GM21737 (cell line): ENCODE measurements around the gene RCVRN.

ENCODE experiments used
- ATAC-seq: cut with Tn5 transposase; IDR thresholded peaks from one replicate; pipeline ENCODE4 v1.9.1; 2021; ENCODE audit warnings: mild to moderate bottlenecking, moderate library complexity; ENCODE audit not compliant: unreplicated experiment

Gene RCVRN

GRCh38 chr17:9899280-9900043 lies 5.6 kb downstream of the RCVRN start:
- no peak for ATAC-seq

DNA sequence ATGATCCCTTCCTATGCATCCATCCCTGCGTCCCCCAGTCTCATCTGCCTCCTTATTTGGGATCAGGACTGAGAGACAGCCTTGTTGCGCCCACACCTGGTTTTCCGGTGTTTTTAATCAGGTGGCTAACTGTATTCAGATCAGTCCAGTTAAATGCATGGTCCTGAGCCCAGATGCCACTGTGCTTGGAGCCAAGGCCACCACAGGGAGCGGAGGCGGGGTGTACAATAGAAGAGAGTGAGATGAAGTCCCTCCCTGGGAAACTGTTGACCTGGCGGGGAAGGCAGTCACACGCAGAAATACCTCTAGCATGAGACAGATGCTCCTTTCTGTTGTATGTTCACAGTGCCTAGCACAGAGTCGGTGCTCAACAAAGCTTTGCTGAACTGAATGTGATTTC lies 6.3 kb downstream of the RCVRN start:
- ATAC-seq = no peak

- ATAC-seq = no peak
Observed at GRCh38 chr17:9897372-9897968, 7.6 kb downstream of the RCVRN start.

DNA sequence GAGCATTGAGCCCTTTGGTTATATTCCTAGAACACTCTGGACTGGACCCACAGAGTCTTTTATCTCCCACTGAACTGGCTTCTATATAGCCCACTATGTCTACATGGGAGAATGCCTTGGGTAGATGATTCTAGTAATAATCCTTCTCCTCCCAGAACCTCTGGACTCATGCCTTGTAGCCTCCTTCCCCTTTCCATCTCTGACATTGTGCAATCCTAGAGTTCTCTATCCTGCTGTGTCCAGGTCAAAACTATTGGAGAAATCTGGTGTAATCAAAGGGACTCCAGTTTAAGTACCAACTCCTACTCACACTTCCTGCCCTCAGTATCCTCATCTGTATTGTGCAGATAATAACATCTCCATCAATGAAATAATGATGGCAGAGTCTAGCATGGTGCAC lies 9.1 kb downstream of the RCVRN start:
- no peak for ATAC-seq

GRCh38 chr17:9894231-9894630 lies 10.8 kb downstream of the RCVRN start:
- ATAC-seq = no peak

- ATAC-seq = no peak
Observed at GRCh38 chr17:9893411-9894012, 11.6 kb downstream of the RCVRN start.

DNA sequence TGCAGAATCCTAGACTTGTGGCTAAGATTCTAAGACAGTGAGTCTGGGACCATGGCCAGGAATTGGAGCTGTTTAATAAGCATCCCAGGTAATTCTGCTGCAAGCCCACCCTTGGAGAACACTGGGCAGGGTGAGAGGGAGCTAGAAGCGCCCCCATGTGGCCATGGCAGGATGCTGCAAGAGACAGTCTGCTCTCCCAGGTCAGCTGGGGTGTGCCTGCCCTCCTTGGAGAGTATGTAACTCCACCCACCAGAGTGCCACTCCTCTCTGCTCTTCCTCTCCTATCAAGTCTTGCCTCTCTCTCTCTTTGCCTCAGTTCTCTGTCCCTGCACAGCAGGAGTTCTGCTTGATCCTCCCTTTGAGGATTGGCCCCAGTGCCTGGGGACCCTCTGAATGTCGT lies 14.9 kb downstream of the RCVRN start:
- ATAC-seq = no peak

DNA sequence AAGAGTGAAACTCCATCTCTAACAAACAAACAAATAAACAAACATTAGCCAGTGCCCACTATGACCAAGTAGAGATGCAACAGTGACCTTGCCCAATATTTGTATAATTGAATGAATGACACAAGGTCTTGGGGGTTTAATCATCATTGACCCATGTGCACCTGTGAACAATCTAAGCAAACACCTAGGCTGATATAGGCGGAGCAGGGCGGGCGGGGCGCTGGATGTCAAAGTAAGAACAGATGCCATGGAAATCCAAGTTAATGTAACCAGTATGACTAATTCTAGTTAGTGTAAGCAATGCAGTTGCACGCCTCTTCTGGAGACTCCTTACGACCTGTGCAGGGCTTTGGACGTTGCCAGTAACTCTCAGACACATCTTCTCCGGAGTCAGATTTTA lies 17.6 kb downstream of the RCVRN start:
- ATAC-seq = no peak

GRCh38 chr17:9886141-9886930 lies 18.7 kb downstream of the RCVRN start:
- ATAC-seq = no peak

DNA sequence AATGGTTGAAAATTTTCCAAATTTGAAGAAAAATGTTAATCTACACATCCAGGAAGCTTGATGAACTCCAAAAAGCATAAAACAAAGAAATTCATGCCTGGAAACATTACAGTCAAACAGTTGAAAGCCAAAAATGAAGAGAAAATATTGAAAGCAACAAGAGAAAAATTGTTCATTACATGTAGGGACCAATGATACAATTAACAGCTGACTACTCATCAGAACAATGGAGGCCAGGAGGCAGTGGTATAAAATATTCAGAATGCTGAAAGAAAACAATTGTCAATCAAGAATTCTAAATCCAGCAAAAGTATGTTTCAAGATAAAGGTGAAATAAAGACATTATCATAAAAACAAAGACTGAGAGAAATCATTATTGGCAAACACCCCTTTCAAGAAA lies 21.6 kb downstream of the RCVRN start:
- ATAC-seq = no peak

DNA sequence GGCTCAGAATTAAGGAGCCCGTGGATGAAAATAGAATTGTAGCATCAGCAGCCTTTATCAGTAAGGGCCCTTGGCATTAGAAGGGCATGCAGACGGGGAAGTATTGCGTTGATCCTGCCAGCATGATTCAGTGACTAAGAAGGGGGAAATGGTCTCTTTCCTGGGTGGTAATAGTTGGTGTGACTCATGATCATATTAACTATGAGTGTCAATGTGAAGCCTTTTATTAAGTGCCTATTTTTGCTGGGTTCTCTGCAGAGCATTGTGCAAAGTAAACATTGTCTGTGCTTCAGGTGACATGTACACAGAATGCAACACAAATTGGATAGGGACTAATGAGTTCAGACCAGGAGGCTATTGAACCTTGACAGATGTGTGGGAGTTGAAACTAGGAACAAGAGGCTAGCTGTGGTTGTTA lies 24.5 kb downstream of the RCVRN start:
- ATAC-seq = no peak

DNA sequence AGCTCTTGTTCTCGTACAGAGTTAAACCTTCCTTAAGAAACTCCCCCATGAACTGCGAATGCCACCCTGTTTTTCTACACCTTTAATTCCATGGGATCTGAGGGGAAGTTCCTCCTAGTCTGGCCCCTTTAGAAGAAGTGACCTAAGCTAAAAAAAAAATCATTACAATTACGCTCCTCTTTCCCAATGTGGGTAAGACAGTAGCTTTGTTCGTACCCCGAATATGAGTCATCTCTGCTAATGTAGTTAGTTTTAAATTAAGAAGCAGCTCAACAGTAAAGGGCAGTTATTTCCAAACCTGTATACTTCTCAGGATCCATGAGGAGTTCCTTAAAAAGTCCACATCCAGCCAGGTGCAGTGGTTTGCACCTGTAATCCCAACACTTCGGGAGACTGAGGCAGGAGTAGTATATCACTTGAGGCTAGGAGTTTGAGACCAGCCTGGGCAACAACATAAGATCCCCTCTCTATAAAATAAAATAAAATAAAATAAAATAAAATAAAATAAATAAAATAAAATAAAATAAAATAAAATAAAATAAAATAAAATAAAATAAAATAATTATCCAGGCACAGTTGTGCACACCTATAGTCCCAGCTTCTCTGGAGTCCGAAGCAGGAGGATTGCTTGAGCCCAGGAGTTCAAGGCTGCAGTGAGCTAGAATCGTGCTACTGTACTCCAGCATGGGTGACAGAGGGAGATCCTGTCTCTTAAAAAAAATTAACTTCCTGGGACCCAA lies 26.1 kb downstream of the RCVRN start:
- no peak for ATAC-seq

GRCh38 chr17:9878356-9878755 lies 26.7 kb downstream of the RCVRN start:
- no peak for ATAC-seq

- no peak for ATAC-seq
Observed at GRCh38 chr17:9875441-9875840, 29.6 kb downstream of the RCVRN start.

GRCh38 chr17:9874722-9875121 lies 30.3 kb downstream of the RCVRN start:
- no peak for ATAC-seq

DNA sequence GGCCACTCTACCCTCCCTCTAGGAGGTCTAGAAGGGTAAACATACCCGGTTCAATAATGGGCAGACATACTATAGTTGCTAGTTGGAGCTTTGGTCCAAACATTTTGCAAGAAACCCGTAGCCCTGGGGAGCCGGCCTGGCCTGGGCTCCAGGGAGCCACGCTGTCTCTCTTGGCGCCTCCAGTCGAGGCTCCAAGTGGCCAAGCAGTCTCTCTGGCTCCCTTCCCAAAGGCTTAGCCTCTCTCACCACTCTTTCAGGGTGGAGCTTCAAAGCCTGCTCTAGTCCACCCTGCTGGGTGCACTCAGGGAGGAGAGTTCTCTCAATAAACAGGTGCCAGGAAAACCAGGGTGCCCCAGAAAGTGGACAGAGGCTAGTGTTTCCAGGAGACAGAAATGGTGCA lies 32.2 kb downstream of the RCVRN start:
- ATAC-seq = no peak

- ATAC-seq = no peak
Observed at GRCh38 chr17:9868552-9868951, 36.5 kb downstream of the RCVRN start.

- no peak for ATAC-seq
Observed at GRCh38 chr17:9865586-9865985, 39.5 kb downstream of the RCVRN start.

GRCh38 chr17:9862949-9863348 lies 42.1 kb downstream of the RCVRN start:
- no peak for ATAC-seq

- no peak for ATAC-seq
Observed at GRCh38 chr17:9862220-9862619, 42.9 kb downstream of the RCVRN start.

DNA sequence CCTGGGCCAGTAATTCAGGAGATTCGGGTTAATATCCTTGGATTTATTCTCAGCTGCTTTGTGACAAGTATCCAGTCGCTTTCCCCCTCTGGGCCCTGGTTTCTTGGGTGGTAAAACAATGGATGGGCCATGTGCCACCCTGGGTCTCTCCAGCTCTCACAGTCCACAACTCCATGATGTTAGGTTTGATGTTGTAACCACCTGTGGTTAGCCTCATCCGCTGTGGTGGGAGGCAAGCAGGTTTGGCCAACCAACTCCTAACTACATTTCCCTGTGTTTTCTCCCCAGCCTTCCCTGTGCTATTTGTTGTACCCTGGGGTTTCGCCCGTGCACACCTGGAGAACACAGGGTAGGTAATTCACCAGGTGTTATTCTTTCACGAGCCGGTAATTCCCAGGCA lies 44.2 kb downstream of the RCVRN start:
- ATAC-seq = no peak
